ENCODE data around the gene SLFN12L.
"Not testable (repeated sequence)": the region's sequence is repeated elsewhere in the genome, so short reads cannot be mapped to it uniquely, and the experiment has no call there.

SLFN12L gene

DNA sequence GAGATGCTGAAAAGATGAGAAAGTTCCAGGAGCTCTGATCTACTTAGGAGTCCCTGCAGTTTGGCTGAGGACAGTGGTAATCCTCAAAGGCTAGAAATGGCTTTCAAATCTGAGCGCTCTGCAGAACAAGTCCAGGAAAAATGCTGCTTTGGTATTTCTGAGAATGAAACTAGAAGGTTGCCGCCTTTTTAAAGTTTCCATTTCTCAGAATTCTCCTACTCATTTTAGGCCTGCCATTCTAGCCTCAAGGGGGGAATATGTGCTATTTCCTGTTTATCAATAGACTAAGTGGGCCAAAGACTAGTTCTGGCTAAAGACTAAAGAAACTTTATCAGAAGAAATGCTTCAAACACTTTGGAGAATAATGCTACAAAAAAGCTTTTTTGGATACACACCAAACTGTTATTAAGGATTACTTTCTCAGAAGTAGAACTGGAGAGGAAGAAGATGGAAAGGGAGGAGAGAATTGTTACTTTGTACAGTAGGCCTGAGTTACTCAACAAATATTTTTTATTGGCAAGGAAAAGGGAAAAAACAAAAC, at the start of gene SLFN12L:
SLFN12L (minus strand) TSS at position 78 of the 541 bp plus-strand sequence. CDS start 15,314 bp downstream, outside the sequence.
- DNase-seq (ENCODE audit: low spot score), result no peak

DNA sequence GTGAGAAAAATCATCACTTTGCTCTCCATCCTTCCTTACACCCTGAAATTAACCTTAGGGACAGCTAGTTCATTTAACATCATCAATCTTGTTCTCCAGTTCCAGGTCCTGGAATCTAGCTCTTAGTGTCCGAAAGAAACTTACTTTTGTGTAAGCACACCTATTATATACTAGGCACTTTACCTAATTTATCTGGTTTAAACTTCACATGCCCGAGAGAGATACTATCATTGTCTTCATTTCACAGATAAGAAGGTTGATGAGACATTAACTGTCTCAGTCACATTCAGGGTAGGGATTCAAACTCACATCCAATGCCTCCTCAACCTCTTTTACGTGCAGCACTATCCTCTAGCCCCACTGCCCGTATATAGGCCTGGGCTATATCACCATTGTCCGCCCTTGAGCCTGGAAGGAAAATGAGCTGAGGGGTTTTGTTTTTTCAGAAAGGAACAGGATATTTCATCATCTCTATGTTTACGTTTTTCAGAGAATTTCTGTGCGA, 49.1 kb upstream of the SLFN12L start:
- DNase-seq (ENCODE audit: low spot score), result no peak

DNA sequence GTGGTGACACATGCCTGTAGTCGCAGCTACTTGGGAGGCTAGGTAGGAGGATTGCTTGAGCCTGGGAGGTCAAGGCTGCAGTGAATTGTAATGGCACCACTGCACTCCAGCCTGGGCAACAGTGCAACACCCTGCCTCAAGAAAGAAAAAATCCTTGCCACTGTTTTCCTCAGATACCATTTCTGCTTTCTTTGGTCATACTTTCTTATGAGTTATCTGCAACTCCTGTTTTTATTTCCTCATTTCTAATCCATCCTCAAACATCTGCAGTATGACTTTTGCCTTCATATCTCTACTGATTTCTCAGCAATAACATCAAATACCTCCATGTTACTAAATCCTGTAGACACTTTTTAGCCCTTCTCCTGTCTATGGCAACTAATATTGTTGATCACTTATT, 46.6 kb upstream of the SLFN12L start:
- no peak for DNase-seq (ENCODE audit: low spot score)

DNA sequence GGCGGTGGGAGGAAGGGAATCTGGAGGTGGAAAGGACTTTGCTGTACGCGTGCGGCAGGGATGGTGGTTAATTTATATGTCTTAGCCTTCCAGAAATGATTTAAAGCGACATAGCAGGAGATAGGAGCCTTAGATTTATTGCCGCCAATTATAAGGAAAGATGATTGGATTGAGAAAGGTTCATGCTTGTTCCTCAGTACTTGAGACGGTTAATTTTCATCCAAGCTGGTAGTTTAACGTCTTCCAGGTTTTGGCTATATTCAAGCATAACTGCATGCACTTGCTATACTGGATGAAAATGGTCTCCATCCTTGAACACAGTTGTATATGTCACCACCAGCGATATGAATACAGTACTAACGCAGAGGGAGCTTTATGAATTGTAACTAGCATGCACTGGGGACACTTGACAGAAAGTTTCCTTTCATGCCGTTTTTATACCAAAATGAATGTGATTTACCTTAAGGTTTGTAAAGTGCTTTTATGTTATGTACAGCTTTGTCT, 41.5 kb upstream of the SLFN12L start:
- DNase-seq (ENCODE audit: low spot score), result no peak

DNA sequence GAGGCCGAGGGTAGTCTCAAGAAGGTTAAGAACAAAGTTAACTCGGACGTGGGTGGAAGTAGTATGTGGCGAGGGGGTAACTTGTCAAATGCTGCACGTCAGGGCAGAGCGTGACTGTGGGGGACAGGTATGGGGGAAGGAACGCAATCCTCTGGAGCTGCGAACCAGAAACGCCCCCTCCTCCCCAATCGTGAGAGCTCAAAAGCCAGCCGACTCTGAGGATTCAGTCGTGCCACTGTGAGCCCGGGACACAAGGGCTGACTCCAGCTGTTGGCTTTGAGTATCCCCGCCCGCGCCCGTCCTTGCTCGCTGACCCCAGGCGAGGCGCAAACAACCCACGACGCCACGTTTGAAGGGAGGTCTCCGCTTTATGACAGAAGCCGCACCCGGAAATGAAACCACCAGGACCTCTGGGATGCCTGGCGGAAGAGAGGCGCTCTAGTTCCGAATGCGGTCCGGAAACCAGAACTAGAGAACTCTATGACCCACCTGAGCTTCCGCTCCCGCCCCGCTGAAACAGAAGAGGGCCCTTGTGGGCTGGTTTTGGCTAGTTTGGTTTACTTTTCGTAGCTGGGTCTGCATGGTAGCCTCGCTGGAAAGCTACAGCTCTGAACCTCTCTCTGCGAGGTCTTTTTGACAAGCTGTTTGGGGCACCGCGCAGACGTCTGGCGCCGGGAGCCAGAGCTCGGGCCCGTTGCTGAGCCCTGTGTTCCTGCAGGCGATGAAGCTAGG, 40.9 kb upstream of the SLFN12L start, which contains the start of gene PEX12:
PEX12 (minus strand) TSS at position 375 of the 732 bp plus-strand sequence. CDS start 550 bp downstream, outside the sequence.
- DNase-seq (ENCODE audit: low spot score), result peak; percentile 95

DNA sequence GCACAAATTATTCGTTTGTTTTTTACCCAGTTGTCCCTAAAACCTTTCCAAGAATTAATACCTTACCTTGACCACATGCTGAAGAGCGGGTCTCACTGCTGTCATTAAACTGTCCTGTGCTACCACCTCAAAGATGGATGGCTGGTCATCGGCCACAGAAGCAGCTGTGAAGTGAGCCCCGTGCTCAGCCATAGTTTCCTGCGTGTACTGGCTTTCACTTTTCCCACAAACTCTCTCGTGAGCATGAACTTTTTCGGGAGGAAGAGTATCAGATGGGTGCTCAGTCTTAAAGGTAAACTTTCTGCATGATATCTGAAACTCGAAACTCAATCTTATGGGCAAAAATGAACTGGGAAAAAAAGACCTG, 40.3 kb upstream of the SLFN12L start:
- DNase-seq (ENCODE audit: low spot score), result no peak

DNA sequence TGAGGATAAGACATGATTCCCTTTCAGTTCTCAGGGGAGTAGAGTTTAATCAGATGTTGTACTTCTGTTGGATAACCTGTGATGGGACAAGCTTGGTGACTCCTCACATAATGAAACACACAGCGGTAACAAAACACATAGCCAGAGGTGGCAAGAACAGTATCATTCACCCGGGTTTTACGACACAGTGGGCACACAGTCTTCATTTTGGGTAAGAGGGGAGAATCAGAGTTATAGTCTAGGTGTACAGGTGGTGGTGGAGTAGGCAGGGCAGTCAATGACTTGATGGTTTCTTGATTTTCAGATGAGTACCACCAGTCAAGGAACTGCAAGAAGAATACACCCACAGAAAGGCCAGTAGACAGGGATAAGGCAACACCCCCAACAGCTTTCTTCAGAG, 38.3 kb upstream of the SLFN12L start:
- DNase-seq (ENCODE audit: low spot score), result no peak

DNA sequence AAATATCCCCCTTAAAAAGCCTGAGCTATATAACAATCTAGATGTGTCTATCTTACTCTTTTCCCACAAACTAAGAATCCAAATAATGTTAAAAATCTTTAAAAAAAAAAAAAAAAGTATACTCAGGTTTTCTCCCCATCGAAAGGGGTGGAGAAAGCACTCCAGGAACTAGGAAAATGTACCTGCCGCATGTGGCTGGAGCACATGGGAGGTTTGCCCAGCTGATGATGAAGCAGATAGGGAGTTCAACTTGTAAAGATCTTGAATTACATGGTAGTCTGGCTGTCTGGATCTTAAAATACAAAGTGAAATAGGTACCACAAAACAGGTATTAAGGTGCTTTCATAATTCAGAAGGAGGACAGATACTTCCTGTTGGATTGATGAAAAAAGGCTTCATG, 31.9 kb upstream of the SLFN12L start:
- DNase-seq (ENCODE audit: low spot score), result no peak

DNA sequence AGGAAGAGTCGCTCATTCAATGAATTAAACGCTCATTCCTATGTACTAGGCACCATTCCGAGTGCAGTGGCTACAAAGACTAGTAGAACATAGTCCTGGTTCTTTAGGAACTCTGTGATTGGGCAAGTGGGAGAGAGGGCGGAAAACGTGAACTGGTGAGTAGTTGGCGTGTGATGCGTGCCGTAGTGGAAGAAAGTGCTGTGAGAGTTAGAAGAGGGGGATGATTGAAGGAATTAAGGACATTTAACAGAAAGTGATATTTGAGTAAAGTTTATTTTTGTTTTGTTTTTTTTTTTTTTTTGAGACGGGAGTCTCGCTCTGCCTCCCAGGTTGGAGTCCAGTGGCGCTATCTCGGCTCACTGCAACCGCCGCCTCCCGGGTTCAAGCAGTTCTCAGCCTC, 31.1 kb upstream of the SLFN12L start:
- no peak for DNase-seq (ENCODE audit: low spot score)

DNA sequence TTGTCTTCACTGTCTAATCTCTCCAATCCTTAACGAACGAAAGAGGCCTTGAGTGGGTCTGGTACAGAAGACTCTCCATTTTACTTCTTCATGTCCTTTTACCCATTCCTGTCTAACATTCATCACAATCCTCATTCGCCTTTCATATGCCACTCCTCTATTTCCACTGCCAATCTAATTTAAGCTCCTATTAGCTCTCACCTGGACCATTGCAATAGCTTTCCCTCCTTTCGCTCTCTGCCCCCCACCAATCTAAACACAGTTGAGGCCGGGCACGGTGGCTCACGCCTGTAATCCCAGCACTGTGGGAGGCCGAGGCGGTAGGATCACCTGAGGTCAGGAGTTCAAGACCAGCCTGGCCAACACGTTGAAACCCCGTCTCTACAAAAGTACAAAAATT, 29.5 kb upstream of the SLFN12L start:
- no peak for DNase-seq (ENCODE audit: low spot score)

DNA sequence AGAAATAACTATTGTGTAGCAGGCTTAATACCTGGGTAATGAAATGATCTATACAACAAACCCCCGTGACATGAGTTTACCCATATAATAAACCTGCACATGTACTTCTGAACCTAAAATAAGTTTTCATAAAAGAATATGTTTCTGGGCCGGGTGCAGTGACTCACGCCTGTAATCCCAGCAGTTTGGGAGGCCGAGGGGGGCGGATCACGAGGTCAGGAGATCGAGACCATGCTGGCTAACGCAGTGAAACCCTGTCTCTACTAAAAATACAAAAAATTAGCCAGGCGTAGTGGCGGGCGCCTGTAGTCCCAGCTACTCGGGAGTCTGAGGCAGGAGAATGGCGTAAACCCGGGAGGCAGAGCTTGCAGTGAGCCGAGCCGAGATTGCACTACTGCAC, 25.7 kb upstream of the SLFN12L start:
- not testable (repeated sequence) for DNase-seq (ENCODE audit: low spot score)

DNA sequence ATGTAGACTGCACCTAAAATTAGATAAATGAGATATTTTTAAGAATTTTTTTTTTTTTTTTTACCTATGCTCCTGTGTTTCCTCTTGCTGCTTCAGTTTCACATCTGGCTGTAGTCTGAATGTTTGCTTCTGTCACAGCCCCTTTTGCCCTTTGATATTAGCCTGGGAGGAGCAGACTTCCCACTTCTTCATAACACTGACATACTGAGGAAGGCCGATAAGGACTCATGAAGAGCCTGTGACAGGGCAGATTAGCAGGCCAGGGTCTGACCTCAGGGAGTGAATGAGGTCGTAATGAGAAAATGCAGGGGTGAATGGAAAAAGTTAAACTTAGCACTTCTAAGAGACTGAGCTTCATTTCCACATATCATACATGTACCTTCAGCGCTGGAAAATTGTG, 23.2 kb upstream of the SLFN12L start, which contains the start of gene SLFN14:
SLFN14 (minus strand) TSS at position 117 of the 400 bp plus-strand sequence. CDS start 2,757 bp downstream, outside the sequence.
- no peak for DNase-seq (ENCODE audit: low spot score)

DNA sequence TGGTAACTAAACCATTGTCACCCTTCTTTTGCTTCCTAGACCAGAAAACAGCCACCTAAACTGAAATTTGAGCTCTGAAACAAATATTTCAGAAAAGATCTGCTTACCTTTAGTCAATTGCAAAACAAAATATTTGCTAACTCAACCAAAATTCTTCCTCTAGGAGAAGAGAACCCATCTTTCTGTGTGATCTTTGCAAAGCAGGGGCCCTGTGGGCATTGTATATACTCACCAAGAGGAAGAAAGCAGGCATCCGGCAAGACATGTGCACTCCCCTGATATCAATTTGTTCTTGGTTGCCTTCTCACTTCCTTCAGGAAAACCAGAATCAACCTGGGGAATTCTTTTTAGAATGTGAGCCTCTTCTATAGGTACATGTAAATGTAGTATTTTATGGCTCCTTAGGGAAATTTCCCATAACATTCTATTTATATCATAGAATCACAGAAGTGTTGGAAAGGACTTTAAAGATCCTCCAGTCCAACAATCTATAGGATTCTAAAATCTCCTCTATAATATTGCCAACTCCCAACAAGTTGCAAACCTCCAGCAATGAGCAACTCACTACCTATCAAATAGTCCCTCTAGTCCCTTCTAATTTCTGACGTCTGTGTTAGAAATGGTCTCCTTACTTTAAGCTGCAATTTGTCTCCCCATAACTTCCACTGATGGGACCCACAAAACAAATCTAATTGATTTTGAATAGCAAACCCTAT, 22.2 kb upstream of the SLFN12L start:
- no peak for DNase-seq (ENCODE audit: low spot score)

DNA sequence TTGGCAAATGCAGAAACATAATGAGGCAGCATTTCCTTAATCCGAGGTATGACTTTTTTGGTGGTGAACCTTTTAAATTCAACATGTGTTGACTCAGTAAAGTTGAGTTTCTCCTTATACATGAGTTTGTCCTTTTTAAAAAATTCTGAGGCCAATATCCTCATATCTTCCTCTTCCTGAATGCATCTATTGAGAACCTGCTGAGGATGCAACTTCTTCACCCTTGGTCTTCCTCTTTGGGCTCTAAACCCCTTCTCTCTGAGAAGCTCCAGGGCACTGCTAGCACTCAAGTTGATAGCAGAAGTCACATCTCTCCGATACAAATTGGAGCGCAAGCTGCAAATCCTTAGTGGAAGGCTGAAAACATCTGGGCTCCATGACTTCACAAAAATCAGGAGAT, 19.9 kb upstream of the SLFN12L start:
- no peak for DNase-seq (ENCODE audit: low spot score)

DNA sequence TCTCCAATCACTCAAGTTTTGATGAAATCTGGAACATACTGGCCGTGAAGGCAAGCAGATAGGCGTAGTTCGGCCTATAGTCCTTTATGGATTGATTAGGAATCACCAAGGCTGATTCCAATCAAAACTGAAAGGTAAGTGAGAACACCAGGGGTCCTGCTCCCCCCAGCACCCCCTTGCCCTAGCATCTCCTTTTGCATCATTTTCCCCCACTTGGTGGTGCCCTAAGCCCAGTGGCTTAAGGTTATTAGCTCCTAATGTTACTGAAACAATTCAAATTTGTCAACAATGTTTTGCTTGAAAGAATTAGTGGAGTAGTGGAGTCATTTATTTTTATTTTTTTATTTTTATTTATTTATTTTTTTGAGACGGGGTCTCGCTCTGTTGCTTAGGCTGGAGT, 18.2 kb upstream of the SLFN12L start:
- no peak for DNase-seq (ENCODE audit: low spot score)

DNA sequence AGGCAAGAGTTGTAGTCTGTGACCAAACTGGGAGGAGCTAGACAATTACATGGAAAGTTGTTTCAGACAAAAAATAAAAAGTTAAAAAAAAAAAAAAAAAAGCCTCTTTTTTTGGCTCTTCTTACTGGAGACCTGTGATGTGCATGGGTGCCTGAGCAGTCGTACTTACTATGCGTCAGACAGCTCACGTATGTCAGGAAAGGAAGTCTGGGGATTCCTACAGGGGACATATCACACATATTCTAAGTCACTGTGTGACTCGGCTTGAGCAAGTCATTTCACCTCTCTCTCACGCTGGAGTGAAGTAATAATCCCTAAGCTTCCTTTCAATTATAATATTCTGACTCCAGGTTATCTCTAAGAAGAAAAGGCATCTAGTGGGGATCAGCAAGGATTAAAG, 17.2 kb upstream of the SLFN12L start:
- DNase-seq (ENCODE audit: low spot score), result no peak

DNA sequence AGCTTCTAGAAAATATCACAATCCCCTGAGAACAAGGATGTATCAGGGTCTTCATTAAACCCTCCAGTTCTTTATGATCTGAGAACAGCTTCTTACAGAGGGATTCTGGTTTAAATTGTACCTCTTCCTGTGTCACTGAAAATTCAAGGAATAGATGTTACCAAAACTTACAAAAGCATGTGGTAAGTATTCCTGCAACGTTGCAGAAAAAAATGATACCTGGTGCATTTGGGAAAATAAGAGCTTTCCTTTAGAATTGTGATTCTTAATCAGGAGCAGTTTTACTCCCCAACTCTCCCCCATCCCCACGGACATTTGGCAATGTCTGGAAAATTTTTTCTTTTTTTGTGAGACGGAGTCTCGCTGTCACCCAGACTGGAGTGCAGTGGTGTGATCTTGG, 15.8 kb upstream of the SLFN12L start:
- no peak for DNase-seq (ENCODE audit: low spot score)

DNA sequence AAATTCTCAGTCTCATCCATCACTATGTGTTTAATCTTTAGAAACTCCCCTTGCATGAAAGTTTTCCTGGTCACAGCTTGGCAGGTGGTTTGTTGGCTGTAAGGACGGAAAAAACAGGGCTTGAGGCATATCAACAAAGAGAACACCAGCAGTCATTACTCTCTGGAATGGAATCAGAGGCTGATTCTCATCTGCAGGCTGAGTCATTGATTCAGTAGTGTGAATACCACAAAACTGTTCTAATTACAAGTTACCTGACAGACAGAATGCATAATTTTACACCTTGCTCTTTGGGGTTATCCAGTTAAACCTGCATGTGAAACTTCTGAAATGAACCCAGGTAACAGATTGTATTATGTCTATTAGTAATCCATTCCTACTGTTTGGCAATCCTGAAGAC, 11.5 kb upstream of the SLFN12L start:
- no peak for DNase-seq (ENCODE audit: low spot score)

DNA sequence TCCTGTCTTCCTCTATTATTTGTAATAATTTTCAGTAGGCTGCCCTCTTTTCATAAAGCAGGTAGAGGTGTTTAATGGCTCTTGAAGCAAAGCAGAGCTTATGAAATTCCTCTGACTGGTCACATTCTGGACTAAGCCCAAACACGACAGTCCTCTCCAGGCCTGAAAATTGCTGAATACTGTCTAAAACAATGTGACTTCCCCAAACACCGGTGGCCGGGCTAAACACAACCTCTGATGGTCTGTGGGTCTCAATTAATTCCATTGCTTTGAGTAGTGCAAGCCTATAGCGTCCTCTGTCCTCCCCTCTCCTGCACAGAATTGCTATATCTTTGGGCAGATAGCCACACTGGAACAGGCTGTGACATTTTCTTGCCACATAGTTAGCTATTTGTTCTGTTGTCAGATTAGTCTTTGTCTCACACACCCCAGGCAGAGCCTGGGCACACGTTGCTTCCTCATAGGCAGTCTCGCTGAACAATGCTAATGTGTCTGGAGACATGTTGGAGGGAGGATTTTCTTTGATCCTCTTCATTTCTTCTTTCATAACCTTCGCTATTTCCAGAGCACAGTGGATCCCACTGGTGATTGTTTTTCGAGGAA, 10.8 kb upstream of the SLFN12L start:
- DNase-seq (ENCODE audit: low spot score), result no peak

DNA sequence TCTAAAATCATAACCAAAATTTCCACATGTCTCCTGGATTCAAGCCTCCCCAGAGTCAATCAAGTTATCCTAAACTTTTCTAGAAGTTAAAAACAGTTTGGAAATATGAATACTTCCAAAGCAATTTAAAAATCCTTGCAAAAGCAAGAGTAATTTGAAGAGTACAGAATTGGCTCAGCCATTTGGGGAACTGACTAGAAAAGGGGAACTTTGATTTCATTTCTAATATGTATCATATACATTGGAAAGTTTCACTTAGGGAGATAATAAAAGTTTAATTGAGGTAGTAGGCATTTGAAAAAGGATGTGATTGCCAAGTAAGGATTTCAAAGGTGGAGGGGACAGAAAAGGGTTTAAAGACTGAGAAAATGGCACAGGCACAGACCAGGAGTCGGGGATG, 9.0 kb upstream of the SLFN12L start:
- DNase-seq (ENCODE audit: low spot score), result no peak

DNA sequence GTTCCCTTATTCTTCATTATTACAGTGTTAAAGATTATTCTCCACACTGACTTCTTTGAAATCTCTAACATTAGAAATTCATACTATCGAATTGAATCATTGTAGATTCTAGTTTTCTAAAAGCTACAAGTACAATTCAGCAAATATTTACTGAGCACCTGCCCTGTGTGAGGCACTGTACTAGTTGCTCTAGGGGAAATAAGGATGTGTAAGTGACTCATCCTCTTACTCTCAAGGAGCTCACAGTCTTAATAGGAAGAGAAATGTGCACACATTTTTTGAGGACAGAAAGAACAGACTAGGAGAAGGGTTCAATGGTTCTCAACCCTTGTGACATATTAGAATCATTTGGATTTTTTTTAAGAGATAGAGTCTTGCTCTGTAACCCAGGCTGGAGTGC, 7.7 kb upstream of the SLFN12L start:
- DNase-seq (ENCODE audit: low spot score), result no peak

DNA sequence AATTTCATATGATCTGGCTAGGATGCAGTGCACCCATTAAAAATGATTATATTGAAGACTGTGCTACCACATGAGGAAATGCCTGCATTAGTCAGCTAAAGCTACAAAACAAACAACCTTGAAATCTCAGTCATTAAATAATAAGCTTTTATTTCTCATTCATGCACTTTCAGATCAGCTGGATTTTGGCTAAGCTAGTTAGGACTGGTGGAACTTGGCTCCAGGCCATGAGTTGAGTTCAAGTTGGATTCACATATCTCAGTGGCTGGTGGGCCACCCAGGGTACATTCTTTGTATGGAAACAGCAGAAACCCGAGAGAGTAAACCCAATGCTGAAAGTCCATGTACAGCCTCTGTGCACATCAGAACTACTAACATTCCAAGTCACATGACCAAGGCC, 6.4 kb upstream of the SLFN12L start:
- no peak for DNase-seq (ENCODE audit: low spot score)
